KMS-11 (cell line): ENCODE measurements around the gene PRDX5.
A peak's percentile ranks its signal among the peaks of the same experiment; 100 is the strongest.

Experiments
- H2AFZ ChIP-seq: fragments of 200-600 bp; sonication (generic); 2 replicates; pipeline ENCODE4 v1.6.1; 2016; ENCODE audit warnings: antibody characterized with exemption, mixed run types, low read depth
- H3K27ac ChIP-seq: fragments of 200-600 bp; sonication (generic); 2 replicates; pipeline ENCODE4 v1.6.1; 2016; ENCODE audit warnings: mild to moderate bottlenecking, mixed run types
- H3K27me3 ChIP-seq: fragments of 200-600 bp; sonication (generic); 2 replicates; pipeline ENCODE4 v1.6.1; 2017; ENCODE audit warnings: mild to moderate bottlenecking, low read depth, mixed run types, moderate library complexity; ENCODE audit not compliant: insufficient read depth
- H3K36me3 ChIP-seq: fragments of 200-600 bp; sonication (generic); 2 replicates; pipeline ENCODE4 v1.6.1; 2017; ENCODE audit warnings: mild to moderate bottlenecking, mixed run types; ENCODE audit not compliant: insufficient read depth
- H3K4me1 ChIP-seq: fragments of 200-600 bp; sonication (generic); 2 replicates; pipeline ENCODE4 v1.6.1; 2016; ENCODE audit warnings: mild to moderate bottlenecking, low read depth, mixed run types; ENCODE audit not compliant: poor library complexity, severe bottlenecking
- H3K4me2 ChIP-seq: fragments of 200-600 bp; sonication (generic); 2 replicates; pipeline ENCODE4 v1.7.0; 2016; ENCODE audit warnings: mild to moderate bottlenecking, mixed run types
- H3K4me3 ChIP-seq: fragments of 200-600 bp; sonication (generic); IDR thresholded peaks from 2 replicates; pipeline ENCODE4 v1.6.1; 2017; ENCODE audit warnings: low read depth, low read length, mixed read lengths; ENCODE audit not compliant: insufficient read depth
- H3K79me2 ChIP-seq: fragments of 200-600 bp; sonication (generic); 2 replicates; pipeline ENCODE4 v1.6.1; 2016; ENCODE audit warnings: low read depth, mixed run types; ENCODE audit not compliant: insufficient read depth
- H3K9ac ChIP-seq: fragments of 200-600 bp; sonication (generic); 2 replicates; pipeline ENCODE4 v1.6.1; 2016; ENCODE audit warnings: mild to moderate bottlenecking, mixed run types
- H4K20me1 ChIP-seq: fragments of 200-600 bp; sonication (generic); 2 replicates; pipeline ENCODE4 v1.6.1; 2016; ENCODE audit warnings: mild to moderate bottlenecking, mixed run types; ENCODE audit not compliant: insufficient read depth
- TF ChIP-seq, protein P1 (sequence below): fragments of 200-600 bp; sonication (generic); conservative IDR thresholded peaks from 2 replicates; pipeline ENCODE4 v1.6.1; 2017; ENCODE audit warnings: low read depth, mild to moderate bottlenecking, antibody characterized with exemption, low read length, moderate library complexity, mixed read lengths

The PRDX5 gene

DNA sequence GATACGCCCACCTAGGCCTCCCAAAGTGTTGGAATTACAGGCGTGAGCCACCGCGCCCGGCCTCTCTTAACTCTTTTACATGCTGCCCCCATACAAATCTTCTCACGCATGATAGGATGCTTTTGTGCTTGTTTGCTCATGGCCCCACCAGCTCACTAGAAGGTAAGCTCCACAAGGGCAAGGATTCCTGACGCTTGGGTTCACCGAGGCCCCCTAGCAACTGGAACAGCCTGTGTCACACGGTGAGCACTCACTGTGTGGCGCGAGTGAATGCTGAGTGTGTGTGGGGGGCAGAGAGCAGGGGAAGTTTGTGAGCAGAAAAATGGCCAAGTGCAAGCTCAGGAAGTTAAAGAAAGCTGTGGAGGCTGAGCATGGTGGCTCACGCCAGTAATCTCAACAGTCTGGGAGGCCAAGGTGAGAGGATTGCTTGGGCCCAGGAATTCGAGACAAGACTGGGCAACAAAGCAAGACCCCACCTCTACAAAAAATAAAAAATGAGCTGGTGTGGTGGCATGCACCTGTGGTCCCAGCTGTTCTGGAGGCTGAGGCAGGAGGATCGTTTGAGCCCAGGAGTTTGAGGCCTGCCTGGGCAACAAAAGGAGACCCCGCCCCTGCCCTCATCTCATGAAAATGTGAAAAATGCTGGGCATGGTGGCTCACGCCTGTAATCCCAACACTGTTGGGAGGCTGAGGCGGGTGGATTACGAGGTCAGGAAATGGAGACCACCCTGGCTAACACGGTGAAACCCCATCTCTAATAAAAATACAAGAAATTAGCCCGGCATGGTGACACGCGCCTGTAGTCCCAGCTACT lies 35.8 kb upstream of the PRDX5 start:
- Histone ChIP-seq H3K27ac (no peak overlapping the region), H3K4me2 (no peak overlapping the region), H3K4me1 (peaks cover 28% of the 10 kb centered on the region), H3K4me3 (no peak overlapping the region), H3K27me3 (no peaks in the 10 kb centered on the region), H2AFZ (no peak overlapping the region), H3K9ac (no peak overlapping the region), H3K79me2 (peaks cover 14% of the 10 kb centered on the region), H3K36me3 (no peaks in the 10 kb centered on the region), H4K20me1 (no peaks in the 10 kb centered on the region)
- TF ChIP-seq, protein P1, sequence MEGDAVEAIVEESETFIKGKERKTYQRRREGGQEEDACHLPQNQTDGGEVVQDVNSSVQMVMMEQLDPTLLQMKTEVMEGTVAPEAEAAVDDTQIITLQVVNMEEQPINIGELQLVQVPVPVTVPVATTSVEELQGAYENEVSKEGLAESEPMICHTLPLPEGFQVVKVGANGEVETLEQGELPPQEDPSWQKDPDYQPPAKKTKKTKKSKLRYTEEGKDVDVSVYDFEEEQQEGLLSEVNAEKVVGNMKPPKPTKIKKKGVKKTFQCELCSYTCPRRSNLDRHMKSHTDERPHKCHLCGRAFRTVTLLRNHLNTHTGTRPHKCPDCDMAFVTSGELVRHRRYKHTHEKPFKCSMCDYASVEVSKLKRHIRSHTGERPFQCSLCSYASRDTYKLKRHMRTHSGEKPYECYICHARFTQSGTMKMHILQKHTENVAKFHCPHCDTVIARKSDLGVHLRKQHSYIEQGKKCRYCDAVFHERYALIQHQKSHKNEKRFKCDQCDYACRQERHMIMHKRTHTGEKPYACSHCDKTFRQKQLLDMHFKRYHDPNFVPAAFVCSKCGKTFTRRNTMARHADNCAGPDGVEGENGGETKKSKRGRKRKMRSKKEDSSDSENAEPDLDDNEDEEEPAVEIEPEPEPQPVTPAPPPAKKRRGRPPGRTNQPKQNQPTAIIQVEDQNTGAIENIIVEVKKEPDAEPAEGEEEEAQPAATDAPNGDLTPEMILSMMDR, result no peak

DNA sequence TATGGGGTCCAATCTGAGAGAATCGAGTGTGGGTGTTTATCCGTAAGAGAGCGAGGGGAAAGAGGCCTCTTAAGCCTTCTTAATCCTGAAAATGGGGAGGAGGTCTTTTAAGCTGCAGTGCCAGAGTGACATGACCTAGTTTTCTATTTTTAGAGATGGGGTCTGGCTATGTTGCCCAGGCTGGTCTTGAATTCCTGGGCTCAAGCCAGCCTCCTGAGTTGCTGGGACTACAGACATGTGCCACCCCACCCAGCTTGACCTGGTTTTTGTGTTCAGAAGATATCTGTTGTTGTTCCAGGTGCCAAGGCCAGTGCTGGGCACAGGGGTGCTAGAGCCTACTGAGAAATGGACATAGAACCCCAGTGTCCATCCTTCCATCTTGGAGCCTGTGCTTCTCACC lies 34.8 kb upstream of the PRDX5 start:
- Histone ChIP-seq H2AFZ (no peak overlapping the region), H3K9ac (no peak overlapping the region), H3K4me2 (peak overlapping the region; percentile 97; the same call in 1 of the 2 replicates), H3K27ac (no peak overlapping the region; the same call in 1 of the 2 replicates), H3K27me3 (no peaks in the 10 kb centered on the region), H3K4me3 (no peak overlapping the region), H3K79me2 (peaks cover 14% of the 10 kb centered on the region), H4K20me1 (no peaks in the 10 kb centered on the region), H3K36me3 (no peaks in the 10 kb centered on the region), H3K4me1 (peaks cover 28% of the 10 kb centered on the region)
- TF ChIP-seq, protein P1, result no peak

DNA sequence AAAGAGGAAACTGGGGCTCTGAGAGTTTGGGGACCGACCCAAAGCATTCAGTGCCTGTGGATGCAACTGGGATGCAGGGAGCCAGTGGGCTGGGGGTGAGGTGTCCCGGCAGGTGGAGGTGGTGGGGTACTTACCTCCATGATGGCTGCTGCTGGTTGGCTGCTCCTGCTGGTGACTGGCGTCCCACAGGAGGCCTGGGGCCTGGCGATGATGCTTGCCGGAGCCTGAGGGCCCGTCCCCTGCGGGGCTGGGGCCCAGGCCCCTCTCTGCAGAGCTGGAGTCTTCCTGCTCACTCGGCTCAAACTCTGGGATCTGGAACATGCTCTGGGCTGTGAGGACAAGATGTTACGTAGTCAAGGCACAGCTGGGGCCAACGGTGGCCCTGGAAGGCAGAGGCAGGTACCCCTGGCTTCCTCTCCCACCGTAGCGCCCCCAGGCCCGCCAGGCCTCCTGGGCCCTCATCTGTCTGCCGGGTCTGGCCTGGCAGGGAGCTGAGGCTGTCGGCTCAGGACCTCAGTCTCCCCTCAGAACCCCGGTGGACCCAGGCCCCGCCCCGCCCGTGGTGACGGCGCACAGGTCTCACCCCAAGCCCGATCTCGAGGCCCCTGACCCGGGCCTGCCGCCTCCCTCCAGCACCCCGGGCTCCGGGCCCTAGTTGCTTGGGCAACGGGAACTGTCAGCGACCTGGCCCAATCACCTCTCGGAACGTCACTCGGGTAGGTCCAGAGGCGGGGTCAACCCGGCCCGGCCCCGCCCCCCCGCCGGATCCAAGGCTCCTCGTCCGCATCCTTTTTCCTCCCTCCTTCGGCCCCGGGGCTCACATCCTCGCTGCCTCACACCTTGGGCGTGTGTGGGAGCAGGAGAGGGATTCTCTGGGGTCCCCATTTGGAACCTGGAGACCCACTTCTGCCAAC lies 33.6 kb upstream of the PRDX5 start, which contains the start of gene BAD:
BAD (minus strand) TSS at position 618 of the 914 bp plus-strand sequence; CDS start at position 321, 297 bp downstream.
- peaks cover 14% of the 10 kb centered on the region for H3K79me2 ChIP-seq
- peak within 1 kb of the TSS; percentile 97 for H3K4me2 ChIP-seq
- H3K4me3 ChIP-seq, result no peak within 1 kb of the TSS
- H3K36me3 ChIP-seq, result no peaks in the 10 kb centered on the region
- H3K4me1 ChIP-seq, result peaks cover 28% of the 10 kb centered on the region
- H3K27ac ChIP-seq, result peak within 1 kb of the TSS; percentile 92
- peak within 1 kb of the TSS; percentile 81 for H3K9ac ChIP-seq
- no peaks in the 10 kb centered on the region for H3K27me3 ChIP-seq
- no peaks in the 10 kb centered on the region for H4K20me1 ChIP-seq
- H2AFZ ChIP-seq, result peak within 1 kb of the TSS; percentile 66
- TF ChIP-seq, protein P1, result no peak

DNA sequence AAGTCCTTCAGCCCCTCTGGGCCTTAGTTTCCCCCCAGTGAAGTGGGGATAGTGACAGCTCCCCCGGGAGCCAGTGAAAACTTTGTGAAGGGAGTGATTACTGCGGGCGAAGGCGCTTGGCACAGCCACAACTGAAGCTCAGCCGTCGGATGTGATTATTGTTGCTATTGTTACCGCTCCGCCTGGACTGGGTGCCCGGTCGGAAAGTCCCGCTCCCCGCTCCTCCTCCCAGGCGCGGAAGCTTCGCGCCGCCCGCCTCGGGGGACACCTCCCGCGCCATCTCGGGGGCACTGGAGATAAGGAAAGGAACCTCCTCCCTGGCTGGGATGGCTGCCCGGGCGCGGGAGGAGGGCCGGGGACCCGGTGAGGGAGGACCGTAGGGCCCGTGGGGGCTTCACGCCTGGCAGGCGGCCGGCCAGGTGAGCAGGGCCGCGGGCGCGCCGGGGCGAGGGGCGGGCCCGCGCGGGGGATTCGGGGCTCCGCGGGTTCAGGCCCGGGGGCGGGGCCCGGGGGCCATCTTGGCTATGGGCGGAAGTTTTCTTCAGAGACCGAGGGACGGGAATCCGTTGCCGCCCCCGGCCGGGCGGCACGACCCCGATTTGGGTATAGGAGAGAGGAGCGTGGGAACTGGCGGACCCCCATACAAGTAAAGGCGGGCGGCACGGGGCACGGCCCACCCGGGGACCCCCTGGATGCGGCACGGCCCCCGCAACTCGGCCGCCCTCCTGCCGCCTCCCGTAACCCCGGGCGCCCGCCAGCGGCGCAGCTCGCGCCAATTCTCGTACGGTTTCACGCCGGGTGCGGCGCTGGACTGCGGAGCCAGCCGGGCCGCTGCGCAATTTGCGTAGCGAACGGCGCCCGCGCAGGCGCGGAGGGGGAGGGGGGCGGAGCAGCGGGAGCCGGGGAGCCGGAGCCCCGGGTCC lies 32.7 kb upstream of the PRDX5 start, which contains the start of gene GPR137:
GPR137 (plus strand) TSS at position 887 of the 923 bp plus-strand sequence. CDS start 677 bp downstream, outside the sequence.
- H3K4me1 ChIP-seq, result peaks cover 28% of the 10 kb centered on the region

More for the DNA sequence above, 32.7 kb upstream of the PRDX5 start, which contains the start of gene GPR137:
- Histone ChIP-seq H3K4me3 (no peak within 1 kb of the TSS), H3K27ac (peak within 1 kb of the TSS; percentile 92), H3K36me3 (no peaks in the 10 kb centered on the region), H3K4me2 (peak within 1 kb of the TSS; percentile 89), H3K27me3 (no peaks in the 10 kb centered on the region), H3K79me2 (peaks cover 14% of the 10 kb centered on the region), H4K20me1 (no peaks in the 10 kb centered on the region), H2AFZ (peak within 1 kb of the TSS; percentile 51), H3K9ac (peak within 1 kb of the TSS; percentile 81)
- TF ChIP-seq, protein P1, result no peak
